DND-41 (cell line): ENCODE results near the gene GATA5.

Source experiments
- ATAC-seq: fragments of 200-7000 bp; cut with Tn5 transposase; 3 replicates; pipeline ENCODE4 v1.9.1; 2021; ENCODE audit warnings: low read depth; ENCODE audit not compliant: insufficient read depth
- DNase-seq: peaks from one replicate; pipeline ENCODE4 v3.0.0-alpha.2; 2020
- H2AFZ ChIP-seq: 2 replicates; pipeline ENCODE4 v1.6.0; 2012; ENCODE audit warnings: low read depth, low read length
- H3K27ac ChIP-seq: 2 replicates; pipeline ENCODE4 v1.5.1; 2012; ENCODE audit warnings: low read length, inconsistent platforms
- H3K27me3 ChIP-seq: fragments of 200-600 bp; sonication (generic); 2 replicates; pipeline ENCODE4 v1.6.0; 2012; ENCODE audit warnings: low read length, mild to moderate bottlenecking, inconsistent platforms; ENCODE audit not compliant: insufficient read depth, poor library complexity
- H3K36me3 ChIP-seq: 2 replicates; pipeline ENCODE4 v1.5.1; 2012; ENCODE audit warnings: low read length, inconsistent platforms; ENCODE audit not compliant: insufficient read depth
- H3K4me1 ChIP-seq: 2 replicates; pipeline ENCODE4 v1.5.1; 2012; ENCODE audit warnings: mild to moderate bottlenecking, low read length; ENCODE audit not compliant: insufficient read depth
- H3K4me2 ChIP-seq: 2 replicates; pipeline ENCODE4 v1.6.0; 2012; ENCODE audit warnings: mild to moderate bottlenecking, moderate library complexity, low read length, inconsistent platforms; ENCODE audit not compliant: insufficient read depth
- H3K4me3 ChIP-seq, 2 experiments: fragments of 200-600 bp in 1 of 2; shearing (Covaris generic) in 1 of 2; 2 replicates each; pipeline ENCODE4 v1.5.1; 2012 to 2016; ENCODE audit warnings: inconsistent platforms in 2 of 2, low read length in 2 of 2, mild to moderate bottlenecking in 2 of 2, low read depth in 1 of 2, moderate library complexity in 1 of 2
- H3K79me2 ChIP-seq: 2 replicates; pipeline ENCODE4 v1.6.0; 2012; ENCODE audit warnings: low read length, inconsistent platforms; ENCODE audit not compliant: insufficient read depth
- H3K9ac ChIP-seq: 2 replicates; pipeline ENCODE4 v1.6.0; 2012; ENCODE audit warnings: low read depth, mild to moderate bottlenecking, inconsistent platforms, low read length, moderate library complexity
- H3K9me3 ChIP-seq: 2 replicates; pipeline ENCODE4 v1.5.1; 2012; ENCODE audit warnings: low read length, moderate library complexity, mild to moderate bottlenecking, inconsistent platforms; ENCODE audit not compliant: insufficient read depth, severe bottlenecking
- H4K20me1 ChIP-seq: 2 replicates; pipeline ENCODE4 v1.6.0; 2012; ENCODE audit warnings: low read length; ENCODE audit not compliant: insufficient read depth
- CTCF ChIP-seq: IDR thresholded peaks from 2 replicates; pipeline ENCODE4 v1.5.1; 2012; ENCODE audit warnings: borderline replicate concordance, low read length, moderate library complexity, mild to moderate bottlenecking; ENCODE audit not compliant: poor library complexity, severe bottlenecking; ENCODE audit errors: extremely low read depth
- EZH2 ChIP-seq: IDR thresholded peaks from 3 replicates; pipeline ENCODE4 v1.6.1; 2012; ENCODE audit warnings: borderline replicate concordance, low read depth, mild to moderate bottlenecking, moderate library complexity, low read length, inconsistent platforms; ENCODE audit not compliant: severe bottlenecking

GATA5 gene

GRCh38 chr20:62472138-62472940 lies 3.5 kb downstream of the GATA5 start:
- H3K27me3 ChIP-seq: peaks cover 5% of the 10 kb centered on the region
- no peak for ATAC-seq
- DNase-seq: no peak

GRCh38 chr20:62470459-62470858 lies 5.3 kb downstream of the GATA5 start:
- Histone ChIP-seq H2AFZ (no peak overlapping the region), H3K9ac (no peak overlapping the region), H3K36me3 (no peaks in the 10 kb centered on the region), H3K9me3 (no peaks in the 10 kb centered on the region), H3K4me2 (no peak overlapping the region), H4K20me1 (peaks cover 9% of the 10 kb centered on the region; the same call in 1 of the 2 replicates), H3K79me2 (no peaks in the 10 kb centered on the region), H3K4me3 (no peak overlapping the region), H3K4me1 (no peaks in the 10 kb centered on the region), H3K27me3 (peaks cover 5% of the 10 kb centered on the region), H3K27ac (no peak overlapping the region)
- TF ChIP-seq EZH2 (no peak), CTCF (no peak)
- DNase-seq (no peak), ATAC-seq (no peak)

More at GRCh38 chr20:62472138-62472940, 3.5 kb downstream of the GATA5 start:
- no peak overlapping the region for H3K4me2 ChIP-seq
- H3K27ac ChIP-seq: no peak overlapping the region
- H2AFZ ChIP-seq: no peak overlapping the region
- H3K4me1 ChIP-seq: no peaks in the 10 kb centered on the region
- H3K36me3 ChIP-seq: no peaks in the 10 kb centered on the region
- no peak overlapping the region for H3K9ac ChIP-seq
- H3K79me2 ChIP-seq: no peaks in the 10 kb centered on the region
- peaks cover 5% of the 10 kb centered on the region; the same call in 1 of the 2 replicates for H4K20me1 ChIP-seq
- no peak for TF ChIP-seq CTCF
- TF ChIP-seq EZH2: no peak
- no peak overlapping the region for H3K4me3 ChIP-seq
- no peaks in the 10 kb centered on the region for H3K9me3 ChIP-seq

- Histone ChIP-seq H3K27ac (no peak overlapping the region), H4K20me1 (peaks cover 9% of the 10 kb centered on the region; the same call in 1 of the 2 replicates), H3K27me3 (peaks cover 5% of the 10 kb centered on the region), H3K79me2 (no peaks in the 10 kb centered on the region), H3K36me3 (no peaks in the 10 kb centered on the region), H3K9ac (no peak overlapping the region), H2AFZ (no peak overlapping the region), H3K9me3 (no peaks in the 10 kb centered on the region), H3K4me1 (no peaks in the 10 kb centered on the region), H3K4me3 (no peak overlapping the region), H3K4me2 (no peak overlapping the region)
- ATAC-seq: no peak
- TF ChIP-seq CTCF (no peak), EZH2 (no peak)
- no peak for DNase-seq
Measured at GRCh38 chr20:62470001-62470400, 5.8 kb downstream of the GATA5 start.
